ENCODE results near the gene PBX1. TPM values are rescaled to one million over a fixed set of nuclear protein-coding genes. Genes with fewer than 3 reads are reported as not detected.

PBX1 gene
- total and polyA plus RNA-seq, 2 of the 4 experiments (the other 2 are of a cell fraction): 13.9 to 17.9 TPM

GRCh38 chr1:164630626-164631396 is 71.8 kb downstream of the PBX1 start:
- Histone ChIP-seq H3K4me2 (ENCODE audit: low read depth, low read length) (no peak overlapping the region), H2BK120ac (ENCODE audit: low read depth, low read length) (no peak overlapping the region), H3K27ac (ENCODE audit: insufficient read depth, low read length) (no peak overlapping the region), H3K23ac (ENCODE audit: low read depth, low read length) (no peak overlapping the region), H2AK9ac (replicated peaks; ENCODE audit: low read depth, low read length, poor library complexity) (no peak overlapping the region), H4K20me1 (ENCODE audit: insufficient read depth, low read length) (no peaks in the 10 kb centered on the region), H3K4me3 (ENCODE audit: insufficient read depth, low read depth, low read length) (no peak overlapping the region), H2BK15ac (ENCODE audit: low read depth, low read length) (no peak overlapping the region), H4K8ac (ENCODE audit: low read depth in 2 of 2, low read length in 2 of 2) (no peak overlapping the region), H3K56ac (ENCODE audit: extremely low read depth, insufficient read depth, low read length) (no peak overlapping the region), H3K79me1 (ENCODE audit: low read depth in 1 of 2, low read length in 2 of 2) (peaks cover 2 to 6% of the 10 kb centered on the region in 2 experiments; a peak in 2 of 4 replicates), H4K91ac (ENCODE audit: insufficient read depth, low read depth, low read length) (no peak overlapping the region), H3K4me1 (ENCODE audit: control insufficient read depth, insufficient read depth, low read length) (peaks cover 4% of the 10 kb centered on the region; the same call in 1 of the 2 replicates), H2AFZ (replicated peaks; ENCODE audit: low read length, poor library complexity) (no peak overlapping the region), H4K5ac (ENCODE audit: low read depth, low read length) (no peak overlapping the region), H3K18ac (ENCODE audit: low read depth, low read length) (no peak overlapping the region), H2BK5ac (ENCODE audit: low read depth, low read length, poor library complexity, severe bottlenecking) (no peak overlapping the region), H3K4ac (ENCODE audit: low read depth, low read length) (no peak overlapping the region), H3K14ac (replicated peaks; ENCODE audit: low read depth, low read length) (no peak overlapping the region), H3K9ac (ENCODE audit: low read depth, low read length) (no peak overlapping the region), H3K9me1 (ENCODE audit: insufficient read depth, low read length) (no peaks in the 10 kb centered on the region), H3K36me3 (ENCODE audit: control insufficient read depth, insufficient read depth, low read length) (peaks cover 19% of the 10 kb centered on the region), H2BK20ac (ENCODE audit: low read depth, low read length) (no peak overlapping the region), H2AK5ac (ENCODE audit: low read depth, low read length) (no peak overlapping the region), H3K27me3 (ENCODE audit: control insufficient read depth, insufficient read depth, low read length) (no peaks in the 10 kb centered on the region), H3K9me3 (ENCODE audit: control insufficient read depth, insufficient read depth, low read length) (no peaks in the 10 kb centered on the region)
- ATAC-seq (ENCODE audit: low read depth) (no peak), DNase-seq (no peak)
- no CpG with 5 or more reads among the region's 3 CpGs for WGBS, 2 experiments (ENCODE audit: extremely low coverage in 2 of 2, insufficient read length in 1 of 2)
- in situ Hi-C loops (cut with MboI; ENCODE audit: low sequenced_read_pairs) (no loop called here), dilution Hi-C loops (cut with HindIII; ENCODE audit: low sequenced_read_pairs, unreplicated experiment) (no loop called here), intact Hi-C loops (cut with micrococcal nuclease) (no loop called here)
- POLR2A ChIA-PET (ENCODE audit: unreplicated experiment): no interaction called here
- peak; percentile 39; the same call in 1 of the 2 replicates for TF ChIP-seq CEBPB (IDR thresholded peaks at IDR 0.05; ENCODE audit: low read depth, low read length)
- no peak for TF ChIP-seq RCOR1 (IDR thresholded peaks at IDR 0.05; ENCODE audit: insufficient replicate concordance, low read length)
- CTCF ChIA-PET: interaction anchor here (0.8 to 1.2 kb wide), 3 partner anchors 11 to 29 kb away, joined by 4 to 6 read pairs (median 4); no protein-coding TSS in a partner anchor
- BruUV-seq (replicated peaks): no TSS peak
